Left ventricle myocardium inferior (tissue), 1 donor: ENCODE results near the gene PDGFRA. TPM values are rescaled to one million over a fixed set of nuclear protein-coding genes. Genes with fewer than 3 reads are reported as not detected.

Experiments
- DNase-seq: peaks from one replicate; pipeline ENCODE4 v3.0.0-alpha.2; 2020
- H3K27ac ChIP-seq: fragments of 200-600 bp; replicated peaks from 2 replicates; pipeline ENCODE4 v1.8.0; 2021
- H3K27me3 ChIP-seq: fragments of 200-600 bp; 2 replicates; pipeline ENCODE4 v1.8.0; 2021; ENCODE audit warnings: low read depth
- H3K36me3 ChIP-seq: fragments of 200-600 bp; 2 replicates; pipeline ENCODE4 v1.8.0; 2021
- H3K4me1 ChIP-seq: fragments of 200-600 bp; 2 replicates; pipeline ENCODE4 v1.8.0; 2021
- H3K4me3 ChIP-seq: fragments of 200-600 bp; 2 replicates; pipeline ENCODE4 v1.8.0; 2021; ENCODE audit warnings: mild to moderate bottlenecking, moderate library complexity
- H3K9me3 ChIP-seq: fragments of 200-600 bp; replicated peaks from 2 replicates; pipeline ENCODE4 v1.8.0; 2021
- CTCF ChIP-seq: fragments of 200-600 bp; IDR thresholded peaks from 2 replicates; pipeline ENCODE4 v1.8.0; 2021; ENCODE audit warnings: antibody characterized with exemption, mild to moderate bottlenecking, borderline replicate concordance
- intact Hi-C: fragments of 100-400 bp; cut with micrococcal nuclease; formaldehyde crosslinking; loops from one replicate; pipeline ENCODE4 v1.11.0; 2022
- total RNA-seq: library from RNA; stranded (reverse); fragmentation: NEBNext Ultra II Directional; extraction: Animal tissue kit (Norgen Biotek cat#: 25700); gene quantifications from one replicate; pipeline ENCODE4 v1.2.1, GENCODE V29; 2021
- donor health status: DM: no; HTN: yes; CAD: no; lungs with severe emphysema.

PDGFRA gene
- total RNA-seq, 1 donor from 2014 or later: 24.8 TPM

- H3K27ac ChIP-seq: peak overlapping the region; percentile 54
- H3K9me3 ChIP-seq: peaks cover 13% of the 10 kb centered on the region
- H3K27me3 ChIP-seq: no peaks in the 10 kb centered on the region
- H3K4me3 ChIP-seq: no peak overlapping the region
- no peaks in the 10 kb centered on the region for H3K36me3 ChIP-seq
- no peak for TF ChIP-seq CTCF
- intact Hi-C loops: no loop called here
- no peak for DNase-seq
- H3K4me1 ChIP-seq: peaks cover 17% of the 10 kb centered on the region
These were observed 67.6 kb downstream of the PDGFRA start for GRCh38 chr4:54296548-54297203.

- H3K36me3 ChIP-seq: no peaks in the 10 kb centered on the region
- intact Hi-C loops: no loop called here
- no peak for TF ChIP-seq CTCF
These were observed 79.0 kb downstream of the PDGFRA start for GRCh38 chr4:54308110-54308509.

GRCh38 chr4:54315561-54316538, 86.8 kb downstream of the PDGFRA start:
- Histone ChIP-seq H3K9me3 (no peaks in the 10 kb centered on the region), H3K4me3 (no peak overlapping the region), H3K27me3 (no peaks in the 10 kb centered on the region), H3K27ac (no peak overlapping the region), H3K36me3 (no peaks in the 10 kb centered on the region), H3K4me1 (no peaks in the 10 kb centered on the region)
- no peak for DNase-seq
- intact Hi-C loops: loop anchor here (5.0 to 10.0 kb wide), 2 partner anchors 126 to 649 kb away; no protein-coding TSS in a partner anchor
- no peak for TF ChIP-seq CTCF

More at GRCh38 chr4:54308110-54308509, 79.0 kb downstream of the PDGFRA start:
- no peak for DNase-seq
- Histone ChIP-seq H3K27ac (no peak overlapping the region), H3K4me1 (no peaks in the 10 kb centered on the region), H3K9me3 (peaks cover 25% of the 10 kb centered on the region), H3K4me3 (no peak overlapping the region), H3K27me3 (no peaks in the 10 kb centered on the region)

DNA sequence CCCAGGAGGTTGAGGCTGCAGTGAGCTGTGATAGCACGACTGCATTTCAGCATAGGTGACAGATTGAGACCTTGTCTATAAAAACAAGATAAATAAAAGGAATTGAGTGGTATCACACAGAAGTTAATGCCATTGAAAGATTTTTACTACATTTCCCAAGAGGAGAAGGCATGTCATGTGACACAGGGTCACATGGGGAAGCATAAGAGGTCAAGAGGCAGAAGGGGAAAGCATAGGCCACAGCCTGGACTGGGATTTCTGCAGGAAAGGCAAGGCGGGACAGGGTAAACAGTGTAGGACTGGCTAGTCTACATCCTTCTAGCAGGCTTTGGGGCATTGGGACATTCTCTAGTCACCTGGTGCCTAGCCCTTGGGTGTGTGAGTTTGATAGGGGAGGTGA, 88.6 kb downstream of the PDGFRA start:
- Histone ChIP-seq H3K36me3 (no peaks in the 10 kb centered on the region), H3K27ac (no peak overlapping the region), H3K27me3 (no peaks in the 10 kb centered on the region), H3K9me3 (no peaks in the 10 kb centered on the region), H3K4me3 (no peak overlapping the region), H3K4me1 (no peaks in the 10 kb centered on the region)
- intact Hi-C loops: loop anchor here (5.0 to 10.0 kb wide), 2 partner anchors 125 to 647 kb away; no protein-coding TSS in a partner anchor
- TF ChIP-seq CTCF: no peak
- no peak for DNase-seq

- no peaks in the 10 kb centered on the region for H3K27me3 ChIP-seq
- intact Hi-C loops: loop anchor here (5.0 to 10.0 kb wide), 2 partner anchors 123 to 646 kb away; no protein-coding TSS in a partner anchor
- H3K9me3 ChIP-seq: no peaks in the 10 kb centered on the region
- H3K4me1 ChIP-seq: no peaks in the 10 kb centered on the region
- peak; percentile 79 for TF ChIP-seq CTCF
- no peaks in the 10 kb centered on the region for H3K36me3 ChIP-seq
- no peak overlapping the region for H3K27ac ChIP-seq
- no peak for DNase-seq
- no peak overlapping the region for H3K4me3 ChIP-seq
These were observed 89.8 kb downstream of the PDGFRA start for GRCh38 chr4:54318904-54319303.
